SH-SY5Y (cell line): ENCODE measurements around the gene SYCE3.

Experiments used
- GATA2 ChIP-seq: IDR thresholded peaks from 2 replicates; pipeline ENCODE4 v1.6.1; 2011; ENCODE audit warnings: mild to moderate bottlenecking, low read depth, low read length
- GATA3 ChIP-seq: IDR thresholded peaks from 2 replicates; pipeline ENCODE4 v1.6.1; 2011; ENCODE audit warnings: low read depth, mild to moderate bottlenecking, low read length, moderate library complexity

- TF ChIP-seq GATA2: no peak
- TF ChIP-seq GATA3: no peak
These were observed 20.2 kb downstream of the SYCE3 start for GRCh38 chr22:50542416-50542927.
